NCI-H128 (cell line): ENCODE data around the gene KIAA1210.

ENCODE experiments used
- DNase-seq: peaks from one replicate; lab custom pipeline; 2025; ENCODE audit not compliant: unreplicated experiment; lab: John Stamatoyannopoulos, UW

The KIAA1210 gene

DNA sequence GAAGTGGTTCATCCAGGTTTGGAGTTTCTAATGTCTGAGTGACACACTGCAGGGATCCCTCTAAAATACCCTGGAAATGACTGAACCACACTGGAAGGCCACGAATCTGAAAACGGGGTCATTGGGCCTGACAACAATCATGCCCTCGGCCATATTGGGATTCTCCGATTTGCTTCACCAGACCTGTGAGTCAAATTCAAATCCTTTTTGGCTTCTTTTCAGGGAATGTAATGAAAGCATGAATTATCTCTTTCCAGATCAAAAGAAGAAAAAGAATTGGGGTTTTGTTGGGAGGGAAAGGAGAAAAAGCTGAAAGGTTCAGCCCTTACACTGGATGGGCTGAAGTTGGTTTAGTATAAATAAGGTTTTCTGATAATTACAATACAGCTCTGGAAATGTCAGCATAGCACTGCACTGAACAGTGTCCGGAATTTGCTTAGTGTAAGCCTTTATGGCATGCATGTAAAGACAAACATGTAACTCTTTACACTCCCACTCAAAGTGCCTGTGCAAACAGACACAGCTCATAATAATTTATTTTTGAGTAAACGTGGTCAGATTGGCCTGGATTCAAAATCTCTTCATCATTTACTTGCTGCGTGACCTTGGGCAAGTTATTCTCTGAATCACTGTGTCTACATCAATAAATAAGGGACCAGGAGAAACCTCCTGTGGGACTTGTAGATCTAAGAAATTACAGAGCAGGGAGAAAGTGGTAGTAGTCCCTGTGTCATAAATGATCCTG is 33.4 kb downstream of the KIAA1210 start:
- no peak for DNase-seq

DNA sequence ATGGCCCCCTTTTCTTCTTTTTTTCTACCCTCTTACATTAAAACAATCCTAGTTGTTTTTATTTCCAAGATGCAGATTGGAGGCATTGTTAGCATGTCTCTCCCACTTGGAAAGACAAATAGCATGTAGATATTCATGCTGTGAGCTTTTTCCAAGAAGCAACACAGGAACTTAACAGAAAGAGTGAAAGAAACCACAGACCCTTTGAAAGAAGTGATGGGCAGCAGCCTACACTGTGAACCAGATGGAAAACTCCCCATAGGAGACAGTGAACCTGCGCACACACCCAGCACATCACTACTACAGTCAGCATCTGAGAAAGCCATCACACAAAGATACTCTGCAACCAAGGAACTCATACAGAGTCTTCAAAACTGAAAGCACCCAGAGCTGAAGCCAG is 37.0 kb downstream of the KIAA1210 start:
- no peak for DNase-seq

DNA sequence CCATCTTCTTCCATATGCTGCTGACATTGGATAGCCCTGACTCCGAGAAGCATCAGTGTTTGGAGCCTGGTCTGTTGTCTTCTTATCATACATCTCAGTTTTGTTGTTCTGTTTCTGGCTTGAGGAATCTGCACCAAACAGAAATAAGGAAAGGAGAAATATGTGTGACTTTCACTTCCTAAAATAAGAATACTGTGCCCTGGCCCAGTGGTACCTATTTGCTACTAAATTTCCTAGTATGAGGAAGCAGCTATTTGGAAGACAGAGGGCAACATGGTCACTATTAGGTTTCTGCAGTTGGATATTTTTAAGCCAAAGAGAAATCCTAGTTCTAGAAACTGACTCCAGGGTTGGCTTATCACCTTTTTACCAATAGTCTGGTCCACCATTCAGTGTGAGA is 38.0 kb downstream of the KIAA1210 start:
- no peak for DNase-seq

DNA sequence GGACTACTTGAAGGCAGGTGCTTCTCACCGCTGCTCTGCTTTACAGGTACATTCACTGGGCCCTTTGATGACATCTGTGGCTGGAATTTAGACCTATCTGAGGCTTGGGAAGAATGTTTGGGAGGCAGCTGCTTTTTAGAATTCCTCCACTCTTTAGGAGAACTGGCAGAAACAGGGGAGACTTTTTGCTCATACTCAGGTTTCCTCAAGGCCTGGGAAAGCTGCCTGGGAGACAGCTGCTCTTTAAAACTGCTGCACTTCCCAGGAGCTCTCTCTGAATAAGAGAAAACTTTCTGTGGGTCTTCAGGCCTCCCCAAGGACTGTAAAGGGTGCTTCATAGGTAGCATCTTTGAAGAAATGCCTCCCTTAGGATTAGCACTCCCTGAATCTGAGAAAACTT is 40.5 kb downstream of the KIAA1210 start:
- DNase-seq: no peak

DNA sequence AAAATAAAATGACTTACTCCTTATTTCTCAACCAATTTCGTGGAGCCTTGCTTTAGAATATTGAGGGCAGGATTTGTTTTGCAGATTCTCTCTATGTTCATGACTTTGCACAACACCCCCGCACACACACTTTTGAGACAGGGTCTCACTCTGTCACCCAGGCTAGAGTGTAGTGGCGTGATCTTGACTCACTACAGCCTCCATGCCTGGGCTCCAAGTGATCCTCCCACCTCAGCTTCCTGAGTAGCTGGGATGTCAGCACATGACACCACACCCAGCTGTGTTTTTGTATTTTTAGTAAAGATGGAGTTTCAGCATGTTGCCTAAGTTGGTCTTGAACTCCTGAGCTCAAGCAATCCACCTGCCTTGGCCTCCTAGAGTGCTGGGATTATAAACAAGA is 42.8 kb downstream of the KIAA1210 start:
- no peak for DNase-seq

DNA sequence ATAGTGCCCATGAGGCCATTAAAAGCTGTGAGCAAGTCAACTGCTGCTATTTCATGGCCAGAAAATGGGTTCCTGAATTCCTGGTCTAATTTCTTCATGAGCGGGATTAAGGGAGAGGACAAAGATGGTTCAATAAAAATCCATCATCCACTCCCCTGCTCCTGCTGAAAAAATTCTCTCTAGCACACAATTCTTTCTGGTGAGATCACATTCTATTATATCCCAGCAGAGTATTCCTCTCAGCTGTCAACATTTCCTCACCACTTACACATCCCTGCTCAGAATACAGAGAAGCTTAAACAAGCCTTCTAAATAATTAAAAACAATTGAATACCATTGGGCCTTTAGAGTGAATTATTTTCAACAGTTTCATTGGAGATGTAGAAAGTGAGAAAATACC is 45.3 kb downstream of the KIAA1210 start:
- no peak for DNase-seq

DNA sequence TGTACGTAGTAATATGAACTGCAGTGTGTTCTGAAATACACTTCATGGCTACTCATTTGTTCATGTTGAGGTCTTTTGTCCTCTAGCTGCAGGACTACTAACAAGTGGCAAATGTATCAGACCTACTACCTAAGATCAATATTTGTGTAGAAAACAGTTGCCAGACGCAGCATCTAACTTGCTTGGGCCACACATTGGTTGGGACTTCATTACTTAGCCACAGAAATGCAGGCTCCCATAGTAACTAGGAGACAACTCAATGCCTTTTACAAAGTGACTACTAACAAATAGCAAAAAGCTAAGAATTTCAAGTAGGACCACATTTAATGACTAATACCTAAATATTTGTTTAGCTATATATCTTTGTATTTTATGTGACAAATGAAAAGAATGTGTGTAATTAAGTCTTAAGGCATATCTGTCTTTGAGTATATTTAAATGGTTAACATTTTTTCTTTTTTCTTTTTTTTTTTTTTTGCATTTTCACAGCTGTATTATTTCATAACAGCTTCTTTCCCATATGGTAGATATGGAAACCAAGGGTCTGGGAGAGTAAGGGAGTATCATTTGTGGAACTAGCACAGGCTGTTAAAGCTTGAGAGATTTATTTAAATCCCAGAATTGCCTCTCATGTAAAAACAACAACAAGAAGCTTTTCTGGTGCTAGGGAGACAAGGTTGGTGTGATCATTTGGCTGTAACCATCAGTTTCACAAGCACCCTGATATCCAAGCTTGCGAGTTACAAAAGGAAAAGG is 52.2 kb downstream of the KIAA1210 start:
- no peak for DNase-seq

DNA sequence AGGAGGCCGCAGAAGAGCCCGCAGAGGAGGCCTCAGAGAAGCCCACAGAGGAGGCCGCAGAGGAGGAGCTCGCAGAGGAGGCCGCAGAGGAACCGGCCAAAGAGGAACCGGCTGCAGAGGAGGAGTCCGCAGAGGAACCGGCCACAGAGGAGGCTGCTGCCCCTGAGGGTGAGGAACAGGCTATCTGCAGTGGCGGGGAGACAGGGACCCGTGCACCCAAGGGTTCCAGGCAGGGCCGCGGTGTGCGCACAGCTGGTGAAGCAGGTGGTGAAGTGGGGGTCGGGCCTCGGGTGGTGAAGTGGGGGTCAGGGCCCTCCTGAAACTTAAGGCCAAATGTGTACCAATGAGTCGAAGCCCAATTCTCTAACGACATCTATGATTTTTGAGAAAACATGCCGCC is 53.7 kb downstream of the KIAA1210 start:
- DNase-seq: no peak

DNA sequence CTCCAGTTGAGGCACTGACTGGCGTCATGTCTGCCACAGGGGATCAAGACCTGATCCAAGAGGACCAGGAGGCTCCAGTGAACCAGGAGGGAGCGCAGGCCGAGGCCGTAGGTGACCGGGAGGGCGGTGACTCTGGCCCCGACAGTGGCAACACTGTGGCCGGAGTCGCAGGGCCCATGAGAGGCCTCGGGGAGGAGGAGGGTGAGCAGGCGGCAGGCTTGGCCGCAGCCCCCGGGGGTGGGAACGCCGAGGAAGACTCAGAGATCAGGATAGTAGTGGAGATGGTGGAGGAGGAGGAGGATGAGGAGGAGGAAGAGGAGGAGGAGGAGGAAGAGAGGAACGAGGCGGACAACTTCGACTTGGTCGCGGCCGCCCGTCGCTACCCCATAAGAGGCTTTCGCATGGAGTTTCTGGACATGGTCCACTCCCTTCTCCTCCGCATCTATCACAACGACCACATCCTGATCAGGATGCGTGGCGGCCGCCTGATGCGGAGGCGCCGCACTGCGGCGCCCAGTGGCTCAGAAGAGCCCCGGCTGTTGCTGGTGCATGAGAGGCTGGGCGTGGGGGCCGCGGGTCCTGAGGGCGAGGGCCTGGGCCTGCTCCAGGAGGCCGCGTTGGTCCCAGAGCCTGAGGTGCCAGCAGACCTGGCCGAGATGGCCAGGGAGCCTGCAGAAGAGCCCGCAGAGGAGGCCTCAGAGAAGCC is 54.3 kb downstream of the KIAA1210 start:
- no peak for DNase-seq

DNA sequence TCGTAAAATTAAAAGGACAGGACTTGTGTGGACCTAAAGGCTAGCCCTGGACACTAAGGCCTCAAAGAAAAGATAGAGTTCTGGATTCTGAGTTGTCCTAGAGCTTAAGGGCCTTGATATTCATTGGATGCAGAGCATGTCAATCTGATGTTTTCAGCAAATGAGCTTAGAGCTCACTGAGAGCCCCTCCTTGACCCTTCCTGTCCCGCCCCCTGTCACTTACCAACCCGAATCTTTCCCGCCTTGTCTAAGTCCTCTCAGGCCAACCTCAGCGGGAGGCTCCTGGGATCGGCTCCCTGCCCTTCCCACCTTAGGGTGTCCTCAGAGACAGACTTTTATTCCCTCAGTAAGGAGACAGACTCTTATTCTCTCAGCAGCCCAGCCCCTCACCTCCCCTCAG is 54.9 kb downstream of the KIAA1210 start, which contains the start of gene CT47C1:
CT47C1 (plus strand) TSS at position 250 of the 400 bp plus-strand sequence. CDS start 233 bp downstream, outside the sequence.
- DNase-seq: no peak

DNA sequence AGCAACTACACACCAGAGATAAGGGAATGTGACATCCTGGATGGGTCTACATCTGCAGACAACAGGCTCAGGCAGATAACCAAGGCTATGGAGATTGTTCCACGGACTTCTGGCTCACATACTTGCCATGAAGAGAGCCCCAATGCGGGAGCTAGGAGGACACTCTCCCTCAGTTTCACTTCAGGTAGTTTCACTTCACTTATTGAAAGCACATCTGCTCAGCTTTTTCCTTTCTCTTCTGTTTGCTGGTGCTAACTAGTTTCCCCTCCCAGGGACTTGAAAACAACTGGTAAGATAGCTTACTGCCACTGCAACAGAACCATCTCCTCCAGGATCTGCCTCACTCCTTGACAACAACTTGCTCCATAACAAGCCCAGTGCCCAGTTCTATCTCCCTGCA is 56.2 kb downstream of the KIAA1210 start:
- DNase-seq: no peak

DNA sequence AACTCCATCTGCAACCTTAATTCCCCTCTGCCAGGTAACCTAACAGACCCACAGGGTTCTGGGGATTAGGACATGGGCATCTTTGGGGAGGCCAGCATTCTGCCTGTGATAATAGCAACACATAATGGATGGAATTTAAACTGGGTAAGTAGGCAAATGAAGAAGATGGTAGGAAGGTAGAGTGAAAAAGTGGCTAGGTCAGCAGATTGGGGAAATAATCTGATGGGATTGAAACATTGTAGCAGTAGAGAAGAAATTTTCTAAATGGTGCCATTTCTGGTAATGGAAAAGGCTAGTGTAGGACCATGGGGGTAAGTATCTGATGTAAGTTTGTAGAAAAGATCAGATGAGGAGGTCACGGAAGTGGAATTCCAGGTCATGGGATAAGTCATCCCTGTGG is 57.9 kb downstream of the KIAA1210 start:
- DNase-seq: no peak

DNA sequence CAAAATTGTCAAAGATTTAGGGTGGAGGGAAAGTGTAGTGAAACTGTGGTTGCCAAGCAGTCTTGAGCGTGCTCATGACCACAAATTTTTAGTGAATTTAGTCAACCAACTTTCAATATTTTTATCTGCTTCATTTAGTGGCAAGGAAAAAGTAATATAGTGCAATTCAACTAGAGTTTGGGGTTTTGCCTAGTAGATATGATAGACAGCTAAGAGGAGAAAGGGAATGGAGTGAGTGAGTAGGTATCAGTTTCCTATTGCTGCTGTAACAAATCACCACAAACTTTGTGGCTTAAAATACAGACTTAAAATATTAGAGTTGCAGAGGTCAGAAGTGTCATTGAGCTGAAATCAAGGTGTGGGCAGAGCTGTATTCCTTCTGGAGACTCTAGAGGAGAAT is 58.5 kb downstream of the KIAA1210 start:
- no peak for DNase-seq

DNA sequence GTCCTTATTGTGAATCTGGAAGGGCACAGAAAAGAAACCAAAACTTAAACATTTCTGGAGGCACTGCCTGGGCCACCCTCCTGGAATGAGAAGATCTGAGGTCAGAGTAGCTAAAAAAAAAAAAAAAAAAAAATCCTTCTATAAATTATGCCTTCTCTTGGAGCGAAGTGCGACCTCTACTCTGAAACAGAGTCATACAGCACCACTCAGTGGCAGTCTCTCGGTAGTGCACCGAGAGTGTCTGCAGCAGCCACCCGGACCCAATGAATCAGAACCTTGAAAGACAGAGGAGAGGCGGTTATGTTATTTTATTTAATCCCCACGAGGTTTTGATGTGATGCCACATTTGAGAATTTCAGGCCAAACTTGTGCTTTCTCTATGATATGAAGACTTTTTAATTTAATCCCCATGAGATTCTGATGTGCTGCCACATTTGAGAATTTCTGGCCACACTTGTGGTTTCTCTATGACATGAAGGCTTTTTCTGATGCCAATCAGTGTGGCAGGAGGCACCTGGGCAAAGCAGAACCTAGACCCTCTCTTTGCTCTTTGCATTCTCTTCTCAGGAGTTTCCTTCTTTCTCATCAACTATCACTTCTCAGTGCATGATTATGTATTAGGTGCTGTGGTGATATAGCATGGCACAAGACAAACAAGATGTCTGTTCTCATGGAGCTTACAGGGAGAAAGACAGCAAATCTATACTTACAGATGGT is 60.4 kb downstream of the KIAA1210 start:
- peak; percentile 6 for DNase-seq

DNA sequence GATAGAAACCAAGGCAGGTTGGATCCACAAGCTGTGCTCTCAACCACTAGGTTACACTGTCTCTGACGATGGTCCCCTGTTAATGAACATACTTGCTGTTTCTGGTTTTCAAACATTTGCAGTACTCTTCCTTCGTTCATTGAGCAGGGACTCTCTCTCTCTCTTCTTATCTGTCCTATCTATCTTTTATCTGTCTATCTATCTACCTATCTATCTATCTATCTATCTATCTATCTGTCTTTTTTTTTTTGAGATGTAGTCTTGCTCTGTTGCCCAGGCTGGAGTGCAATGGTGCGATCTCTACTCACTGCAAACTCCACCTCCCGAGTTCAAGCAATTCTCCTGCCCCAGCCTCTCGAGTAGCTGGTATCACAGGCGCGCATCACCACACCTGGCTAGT is 64.2 kb downstream of the KIAA1210 start:
- no peak for DNase-seq

DNA sequence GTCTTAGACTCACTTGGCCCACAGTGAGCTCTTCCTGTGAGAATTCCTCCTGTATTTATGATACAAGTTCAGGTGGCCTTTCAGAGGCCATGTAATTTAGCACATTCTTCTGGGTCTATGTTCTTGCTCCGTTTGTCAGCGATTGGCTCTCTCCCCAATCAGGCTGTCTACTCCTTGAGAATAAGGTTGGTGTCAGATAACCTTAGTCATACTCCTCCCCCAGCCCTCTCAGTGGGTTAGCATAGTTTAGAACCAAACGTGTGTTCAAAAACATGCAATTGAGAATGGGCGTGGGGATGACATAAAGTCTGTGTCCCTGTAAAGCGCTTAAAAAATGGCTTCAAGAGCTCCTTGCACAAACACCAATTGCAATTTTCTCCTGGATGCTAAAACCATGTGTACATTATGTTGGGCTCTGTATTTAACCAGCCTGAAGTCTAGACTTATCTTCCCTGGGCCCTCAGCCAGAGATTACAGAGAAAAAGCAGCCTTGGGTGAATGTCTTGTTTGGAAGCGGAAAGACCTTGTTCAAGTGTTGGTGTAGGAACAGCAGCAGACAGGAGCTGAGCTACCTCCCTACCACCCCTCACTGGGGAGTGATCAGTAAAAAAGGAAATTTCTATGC is 64.8 kb downstream of the KIAA1210 start:
- no peak for DNase-seq

DNA sequence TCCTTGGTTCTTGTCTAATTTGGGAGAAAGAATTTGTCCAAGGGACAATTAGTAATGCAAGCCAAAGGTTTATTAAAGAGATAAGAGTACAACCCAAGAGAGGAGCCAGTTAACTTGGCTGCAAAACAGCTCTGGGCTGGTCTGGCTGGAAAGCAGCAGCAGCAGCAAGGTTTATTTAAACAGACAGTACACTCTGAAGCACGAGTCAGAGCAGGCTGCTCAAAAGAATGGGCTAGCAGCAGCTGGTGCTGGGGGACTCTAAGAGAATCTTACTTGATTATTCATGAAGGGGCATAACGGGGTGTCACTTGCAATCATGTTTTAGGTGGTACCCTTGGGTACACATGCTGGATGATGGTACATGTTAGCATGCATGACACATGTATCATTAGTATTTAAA is 71.9 kb downstream of the KIAA1210 start:
- no peak for DNase-seq

DNA sequence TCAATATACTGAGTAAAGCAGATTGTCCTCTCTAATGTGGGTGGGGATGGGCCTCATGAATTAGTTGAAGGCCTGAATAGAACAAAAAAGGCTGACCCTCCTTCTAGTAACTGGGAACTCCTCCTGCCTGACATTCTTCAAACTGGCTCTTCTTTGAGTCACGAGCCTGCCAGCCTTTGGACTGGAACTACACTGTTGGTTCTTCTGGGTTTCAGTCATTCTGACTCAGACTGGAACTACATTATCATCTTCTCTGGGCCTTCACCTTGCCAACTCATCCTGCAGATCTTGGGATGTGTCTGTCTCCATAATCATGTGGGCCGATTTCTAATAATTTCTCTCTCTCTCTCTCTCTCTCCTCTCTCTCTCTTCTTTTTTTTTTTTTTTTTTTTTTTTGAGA is 81.7 kb downstream of the KIAA1210 start:
- no peak for DNase-seq

DNA sequence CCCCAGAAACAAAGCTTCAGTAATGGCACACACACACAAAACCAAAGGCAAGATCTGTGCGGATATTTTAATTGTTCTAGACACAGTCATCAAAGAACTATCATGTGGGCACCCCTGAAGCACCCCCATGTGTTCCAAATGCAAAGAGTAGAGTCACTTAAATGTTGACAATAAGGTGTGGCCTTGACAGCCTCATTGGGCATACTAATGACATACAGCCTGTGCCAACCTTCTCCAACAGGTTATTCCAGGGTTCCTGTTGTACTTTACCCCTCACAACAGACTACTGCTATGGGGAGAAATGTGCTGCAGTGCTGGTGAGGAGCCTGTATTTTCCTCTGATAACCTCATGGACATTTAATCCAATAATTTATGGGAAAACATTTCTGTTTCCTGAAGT is 84.6 kb downstream of the KIAA1210 start:
- DNase-seq: no peak

DNA sequence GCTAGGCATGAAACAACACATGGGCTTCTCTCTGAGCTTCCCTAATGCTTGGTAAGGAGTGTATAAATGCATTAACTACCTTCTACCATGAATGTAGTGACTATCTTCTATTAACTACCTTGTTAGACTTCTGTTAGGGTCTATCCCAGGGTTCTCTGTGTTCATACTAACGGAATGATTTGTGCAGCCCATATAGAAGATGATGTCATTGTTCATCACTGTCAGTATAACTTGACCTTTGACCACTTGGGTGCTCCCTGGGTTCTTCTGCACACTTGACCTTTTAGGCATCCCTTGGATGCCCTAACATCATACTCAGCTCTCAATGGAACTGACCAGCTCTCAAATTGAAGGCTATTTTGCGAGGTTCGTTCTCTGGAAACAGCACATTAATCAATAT is 85.6 kb downstream of the KIAA1210 start:
- DNase-seq: no peak

DNA sequence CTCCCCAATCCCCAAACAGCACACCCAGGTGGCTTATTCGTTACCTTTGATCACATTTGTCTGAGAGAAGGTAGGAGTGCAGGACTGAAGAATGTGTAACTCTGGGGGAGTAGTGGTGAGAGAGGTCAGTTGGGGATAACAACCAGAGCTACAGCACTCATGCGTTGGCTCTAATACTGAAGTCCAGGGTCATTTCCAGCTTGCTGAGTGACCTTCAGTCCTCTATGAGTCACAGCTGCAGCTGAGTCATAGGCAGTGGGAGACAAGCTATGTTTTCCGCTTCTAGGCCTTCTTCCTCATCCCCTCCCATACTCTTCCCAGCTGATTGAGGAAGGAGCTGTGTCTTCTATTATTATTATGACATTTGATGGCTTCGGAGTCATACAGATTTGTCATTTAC is 86.4 kb downstream of the KIAA1210 start:
- no peak for DNase-seq
